ENCODE measurements around the gene RITA1.
A peak's percentile ranks its signal among the peaks of the same experiment; 100 is the strongest.

RITA1 gene

DNA sequence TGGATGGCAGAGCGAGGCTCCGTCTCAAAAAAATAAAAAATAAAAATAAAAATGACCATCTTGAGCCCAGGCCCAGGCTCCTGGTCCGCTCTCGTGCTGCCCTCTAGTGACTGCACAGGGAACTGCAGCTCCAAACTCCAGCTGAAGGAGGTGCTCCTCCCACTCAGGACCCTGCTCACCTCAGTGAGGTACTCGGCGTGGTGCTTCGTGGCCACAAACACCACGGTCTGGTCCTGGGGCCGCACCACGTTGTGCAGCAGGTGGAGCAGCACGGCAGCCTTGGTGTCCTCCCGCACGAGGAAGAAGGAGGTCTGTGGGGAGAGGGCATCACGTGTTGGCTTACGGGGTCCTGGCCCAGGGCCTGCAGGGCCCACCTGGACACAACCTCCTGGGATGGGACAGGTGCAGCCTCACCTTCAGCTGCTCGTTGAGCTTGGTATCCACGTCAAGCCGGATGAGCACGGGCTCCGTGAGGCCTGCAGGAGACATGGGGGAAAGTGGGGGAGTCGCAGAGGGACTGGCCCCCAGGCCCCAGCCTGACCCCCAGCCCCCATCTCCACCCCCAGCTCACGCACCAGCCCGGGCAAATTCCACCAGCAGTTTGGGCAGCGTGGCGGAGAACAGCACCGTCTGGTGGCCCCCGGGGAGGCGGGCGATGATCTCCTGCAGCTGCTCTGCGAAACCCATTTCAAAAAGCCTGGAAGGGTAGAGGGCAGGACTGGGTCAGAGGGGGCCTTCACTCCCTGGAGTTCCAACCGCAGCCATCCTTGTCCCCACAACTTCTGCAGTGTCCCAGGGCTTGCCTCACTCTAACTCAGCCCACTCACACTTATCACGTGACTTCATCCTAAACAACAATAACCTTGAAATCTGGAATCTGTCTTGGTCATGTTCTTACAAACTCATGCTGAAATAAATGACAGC is 10.8 kb upstream of the RITA1 start:
- no peaks in the 10 kb centered on the region for H3K9me3 ChIP-seq (ENCODE audit: control insufficient read depth, low read length)
- no peaks in the 10 kb centered on the region for H3K4me1 ChIP-seq (ENCODE audit: control insufficient read depth, insufficient read depth, low read length, poor library complexity, severe bottlenecking)
- no peak overlapping the region for H3K27ac ChIP-seq (ENCODE audit: insufficient read depth, low read length, poor library complexity, severe bottlenecking)
- no peak overlapping the region for H3K4me3 ChIP-seq (ENCODE audit: insufficient read depth, low read depth, low read length, poor library complexity, severe bottlenecking)
- H3K36me3 ChIP-seq (ENCODE audit: control insufficient read depth, insufficient read depth, low read length): peaks cover 90% of the 10 kb centered on the region
- DNase-seq: peak; percentile 50 to 68 (median 57)
- H3K27me3 ChIP-seq (replicated peaks; ENCODE audit: control insufficient read depth, insufficient read depth, low read length, poor library complexity, severe bottlenecking): no peaks in the 10 kb centered on the region

DNA sequence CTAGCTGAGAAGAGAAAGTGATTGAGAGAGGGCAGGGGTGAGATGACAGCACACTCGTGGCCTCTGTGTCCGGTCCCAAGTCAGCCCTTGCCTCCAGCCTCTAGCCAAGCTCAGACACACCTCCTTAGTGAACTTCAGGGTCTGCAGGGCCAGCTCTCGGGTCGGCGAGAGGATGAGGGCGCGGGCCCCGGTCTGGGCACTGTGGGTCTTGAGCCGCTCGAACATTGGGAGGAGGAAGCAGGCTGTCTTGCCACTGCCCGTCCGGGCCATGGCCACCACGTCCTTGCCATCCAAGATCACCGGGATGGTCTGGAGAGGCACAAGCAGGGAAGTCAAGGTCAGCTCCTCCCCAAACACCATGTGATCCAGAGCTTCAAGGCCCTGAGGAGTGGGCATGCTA is 6.5 kb upstream of the RITA1 start:
- H3K9me3 ChIP-seq (ENCODE audit: control insufficient read depth, low read length): no peaks in the 10 kb centered on the region
- no peak for DNase-seq
- H3K27ac ChIP-seq (ENCODE audit: insufficient read depth, low read length, poor library complexity, severe bottlenecking): no peak overlapping the region
- peaks cover 60% of the 10 kb centered on the region for H3K36me3 ChIP-seq (ENCODE audit: control insufficient read depth, insufficient read depth, low read length)
- no peak overlapping the region for H3K4me3 ChIP-seq (ENCODE audit: insufficient read depth, low read depth, low read length, poor library complexity, severe bottlenecking)
- H3K27me3 ChIP-seq (replicated peaks; ENCODE audit: control insufficient read depth, insufficient read depth, low read length, poor library complexity, severe bottlenecking): no peaks in the 10 kb centered on the region
- H3K4me1 ChIP-seq (ENCODE audit: control insufficient read depth, insufficient read depth, low read length, poor library complexity, severe bottlenecking): peaks cover 6% of the 10 kb centered on the region

DNA sequence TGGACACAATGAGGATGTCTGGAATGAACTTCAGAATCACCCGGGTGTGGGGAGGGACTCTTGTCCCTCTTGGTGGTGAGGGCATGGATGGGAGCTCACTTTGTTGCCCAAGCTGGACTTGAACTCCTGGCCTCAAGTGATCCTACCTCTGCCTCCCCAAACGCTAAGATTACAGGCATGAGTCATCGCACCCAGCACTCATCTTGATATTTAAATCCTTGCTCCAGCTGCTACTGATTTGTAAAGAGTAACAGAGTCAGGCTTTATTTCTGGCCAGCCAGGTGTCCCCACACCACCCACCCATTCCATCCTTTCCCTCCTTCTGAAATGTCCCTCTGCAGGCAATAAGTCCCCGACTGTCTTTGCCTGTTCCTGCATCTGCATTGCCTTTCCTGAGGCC is 5.2 kb upstream of the RITA1 start:
- H3K4me1 ChIP-seq (ENCODE audit: control insufficient read depth, insufficient read depth, low read length, poor library complexity, severe bottlenecking): peaks cover 6% of the 10 kb centered on the region
- H3K36me3 ChIP-seq (ENCODE audit: control insufficient read depth, insufficient read depth, low read length): peaks cover 50% of the 10 kb centered on the region
- H3K4me3 ChIP-seq (ENCODE audit: insufficient read depth, low read depth, low read length, poor library complexity, severe bottlenecking): no peak overlapping the region

DNA sequence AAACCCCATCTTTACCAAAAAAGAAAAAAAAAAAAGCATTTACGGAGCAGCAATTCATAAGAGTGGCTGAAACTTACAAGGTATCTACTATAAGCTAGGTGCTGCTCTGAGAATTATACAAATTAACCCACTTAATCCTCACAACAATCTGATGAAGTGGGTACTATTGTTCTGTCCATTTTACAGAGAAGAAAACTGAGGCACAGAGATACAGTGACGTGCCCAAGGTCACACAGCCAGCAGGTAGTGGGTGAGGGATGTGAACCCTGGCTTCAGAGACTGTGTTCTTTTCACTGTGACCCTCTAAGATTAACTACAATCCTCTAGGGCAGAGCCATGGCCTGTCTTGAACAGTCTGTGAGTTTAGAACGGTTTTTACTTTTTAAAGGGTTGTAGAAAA is 3.5 kb upstream of the RITA1 start:
- peaks cover 40% of the 10 kb centered on the region for H3K36me3 ChIP-seq (ENCODE audit: control insufficient read depth, insufficient read depth, low read length)
- no peak for DNase-seq
- peaks cover 16% of the 10 kb centered on the region for H3K4me1 ChIP-seq (ENCODE audit: control insufficient read depth, insufficient read depth, low read length, poor library complexity, severe bottlenecking)
- no peaks in the 10 kb centered on the region for H3K9me3 ChIP-seq (ENCODE audit: control insufficient read depth, low read length)
- H3K27me3 ChIP-seq (replicated peaks; ENCODE audit: control insufficient read depth, insufficient read depth, low read length, poor library complexity, severe bottlenecking): no peaks in the 10 kb centered on the region
- no peak overlapping the region for H3K27ac ChIP-seq (ENCODE audit: insufficient read depth, low read length, poor library complexity, severe bottlenecking)
- no peak overlapping the region for H3K4me3 ChIP-seq (ENCODE audit: insufficient read depth, low read depth, low read length, poor library complexity, severe bottlenecking)

More for the DNA sequence above, 5.2 kb upstream of the RITA1 start:
- Histone ChIP-seq H3K27ac (ENCODE audit: insufficient read depth, low read length, poor library complexity, severe bottlenecking) (no peak overlapping the region), H3K9me3 (ENCODE audit: control insufficient read depth, low read length) (no peaks in the 10 kb centered on the region), H3K27me3 (replicated peaks; ENCODE audit: control insufficient read depth, insufficient read depth, low read length, poor library complexity, severe bottlenecking) (no peaks in the 10 kb centered on the region)
- no peak for DNase-seq

GRCh38 chr12:113183030-113183589 is 2.4 kb upstream of the RITA1 start:
- H3K36me3 ChIP-seq (ENCODE audit: control insufficient read depth, insufficient read depth, low read length): peaks cover 29% of the 10 kb centered on the region
- peaks cover 16% of the 10 kb centered on the region for H3K4me1 ChIP-seq (ENCODE audit: control insufficient read depth, insufficient read depth, low read length, poor library complexity, severe bottlenecking)
- no peaks in the 10 kb centered on the region for H3K9me3 ChIP-seq (ENCODE audit: control insufficient read depth, low read length)
- no peak for DNase-seq
- H3K27ac ChIP-seq (ENCODE audit: insufficient read depth, low read length, poor library complexity, severe bottlenecking): no peak overlapping the region
- H3K27me3 ChIP-seq (replicated peaks; ENCODE audit: control insufficient read depth, insufficient read depth, low read length, poor library complexity, severe bottlenecking): no peaks in the 10 kb centered on the region
- H3K4me3 ChIP-seq (ENCODE audit: insufficient read depth, low read depth, low read length, poor library complexity, severe bottlenecking): no peak overlapping the region

GRCh38 chr12:113184098-113184899 is 1.2 kb upstream of the RITA1 start:
- Histone ChIP-seq H3K9me3 (ENCODE audit: control insufficient read depth, low read length) (no peaks in the 10 kb centered on the region), H3K27me3 (replicated peaks; ENCODE audit: control insufficient read depth, insufficient read depth, low read length, poor library complexity, severe bottlenecking) (no peaks in the 10 kb centered on the region), H3K4me1 (ENCODE audit: control insufficient read depth, insufficient read depth, low read length, poor library complexity, severe bottlenecking) (peaks cover 16% of the 10 kb centered on the region), H3K4me3 (ENCODE audit: insufficient read depth, low read depth, low read length, poor library complexity, severe bottlenecking) (peak overlapping the region; percentile 72), H3K36me3 (ENCODE audit: control insufficient read depth, insufficient read depth, low read length) (peaks cover 17% of the 10 kb centered on the region), H3K27ac (ENCODE audit: insufficient read depth, low read length, poor library complexity, severe bottlenecking) (peak overlapping the region; percentile 87)
- no peak for DNase-seq

- H3K9me3 ChIP-seq (ENCODE audit: control insufficient read depth, low read length): no peaks in the 10 kb centered on the region
- peak; percentile 68 to 83 (median 82) for DNase-seq
- peak overlapping the region; percentile 87 for H3K27ac ChIP-seq (ENCODE audit: insufficient read depth, low read length, poor library complexity, severe bottlenecking)
- no peaks in the 10 kb centered on the region for H3K27me3 ChIP-seq (replicated peaks; ENCODE audit: control insufficient read depth, insufficient read depth, low read length, poor library complexity, severe bottlenecking)
- H3K36me3 ChIP-seq (ENCODE audit: control insufficient read depth, insufficient read depth, low read length): peaks cover 11% of the 10 kb centered on the region
- H3K4me3 ChIP-seq (ENCODE audit: insufficient read depth, low read depth, low read length, poor library complexity, severe bottlenecking): peak overlapping the region; percentile 72
- H3K4me1 ChIP-seq (ENCODE audit: control insufficient read depth, insufficient read depth, low read length, poor library complexity, severe bottlenecking): peaks cover 16% of the 10 kb centered on the region
Measured at GRCh38 chr12:113184900-113185179, 681 bp upstream of the RITA1 start.

DNA sequence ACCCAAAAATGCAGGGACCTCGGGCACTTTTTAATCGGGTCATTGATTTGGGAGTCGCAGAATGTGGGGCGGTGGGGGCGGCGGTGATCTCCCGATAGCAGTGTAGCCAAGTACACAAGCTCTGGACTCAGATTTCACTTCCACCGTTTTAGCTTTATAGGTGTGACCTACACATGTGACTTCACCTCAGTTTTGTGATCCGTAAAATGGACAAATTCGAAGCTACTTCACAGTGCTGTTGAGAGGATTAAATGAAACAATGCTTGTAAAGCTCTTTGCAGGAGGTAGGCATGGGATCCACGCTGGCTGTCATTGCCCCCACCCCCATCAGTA is 478 bp downstream of the RITA1 start:
- Histone ChIP-seq H3K27me3 (replicated peaks; ENCODE audit: control insufficient read depth, insufficient read depth, low read length, poor library complexity, severe bottlenecking) (no peaks in the 10 kb centered on the region), H3K4me1 (ENCODE audit: control insufficient read depth, insufficient read depth, low read length, poor library complexity, severe bottlenecking) (peaks cover 16% of the 10 kb centered on the region), H3K9me3 (ENCODE audit: control insufficient read depth, low read length) (no peaks in the 10 kb centered on the region), H3K27ac (ENCODE audit: insufficient read depth, low read length, poor library complexity, severe bottlenecking) (peak overlapping the region; percentile 87), H3K4me3 (ENCODE audit: insufficient read depth, low read depth, low read length, poor library complexity, severe bottlenecking) (peak overlapping the region; percentile 72), H3K36me3 (ENCODE audit: control insufficient read depth, insufficient read depth, low read length) (peaks cover 2% of the 10 kb centered on the region)
- DNase-seq: no peak

DNA sequence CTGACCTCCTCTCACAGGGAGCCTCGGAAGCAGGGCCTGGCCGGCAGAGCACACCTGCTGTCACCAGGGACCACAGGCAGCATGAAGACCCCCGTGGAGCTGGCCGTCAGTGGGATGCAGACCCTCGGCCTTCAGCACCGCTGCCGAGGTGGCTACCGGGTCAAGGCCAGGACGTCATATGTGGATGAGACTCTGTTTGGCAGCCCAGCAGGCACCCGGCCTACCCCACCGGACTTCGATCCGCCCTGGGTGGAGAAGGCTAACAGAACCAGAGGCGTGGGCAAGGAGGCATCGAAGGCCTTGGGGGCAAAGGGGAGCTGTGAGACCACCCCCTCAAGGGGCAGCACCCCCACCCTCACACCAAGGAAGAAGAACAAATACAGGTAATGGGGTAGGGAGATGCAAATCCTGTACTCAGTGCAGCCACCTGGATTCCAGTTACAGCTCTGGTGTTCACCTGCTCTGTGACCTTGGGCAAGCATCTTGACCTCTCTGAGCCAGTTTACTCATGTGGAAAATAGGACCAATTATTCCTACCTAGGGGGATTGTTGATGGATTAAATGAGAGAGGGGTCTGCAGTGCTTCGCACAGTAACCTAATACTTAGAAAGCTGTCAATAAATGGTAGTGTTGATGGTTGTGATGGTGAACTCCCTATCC is 1.3 kb downstream of the RITA1 start:
- Histone ChIP-seq H3K9me3 (ENCODE audit: control insufficient read depth, low read length) (no peaks in the 10 kb centered on the region), H3K4me3 (ENCODE audit: insufficient read depth, low read depth, low read length, poor library complexity, severe bottlenecking) (no peak overlapping the region), H3K36me3 (ENCODE audit: control insufficient read depth, insufficient read depth, low read length) (peaks cover 10% of the 10 kb centered on the region), H3K4me1 (ENCODE audit: control insufficient read depth, insufficient read depth, low read length, poor library complexity, severe bottlenecking) (peaks cover 16% of the 10 kb centered on the region), H3K27ac (ENCODE audit: insufficient read depth, low read length, poor library complexity, severe bottlenecking) (no peak overlapping the region), H3K27me3 (replicated peaks; ENCODE audit: control insufficient read depth, insufficient read depth, low read length, poor library complexity, severe bottlenecking) (no peaks in the 10 kb centered on the region)
- DNase-seq: no peak
